ENCODE measurements around the gene GASK1B.

The GASK1B gene

GRCh38 chr4:158166701-158167100, 6.1 kb downstream of the GASK1B start:
- no peak overlapping the region for H3K4me3 ChIP-seq (ENCODE audit: low read length)
- H3K27ac ChIP-seq (ENCODE audit: low read length), result no peak overlapping the region
- DNase-seq (ENCODE audit: low read depth, low spot score), result no peak
- H3K4me1 ChIP-seq (ENCODE audit: control insufficient read depth, insufficient read depth, low read length), result no peaks in the 10 kb centered on the region
- H3K36me3 ChIP-seq (ENCODE audit: control insufficient read depth, insufficient read depth, low read length), result no peaks in the 10 kb centered on the region
- no peaks in the 10 kb centered on the region for H3K27me3 ChIP-seq (ENCODE audit: control insufficient read depth, insufficient read depth, low read length)
- WGBS (ENCODE audit: insufficient coverage, insufficient read length), result no CpG with 5 or more reads among the region's 2 CpGs
- no peaks in the 10 kb centered on the region for H3K9me3 ChIP-seq (ENCODE audit: control insufficient read depth, insufficient read depth, low read length)

- Histone ChIP-seq H3K36me3 (ENCODE audit: control insufficient read depth, insufficient read depth, low read length) (no peaks in the 10 kb centered on the region), H3K4me3 (ENCODE audit: low read length) (no peak overlapping the region), H3K9me3 (ENCODE audit: control insufficient read depth, insufficient read depth, low read length) (no peaks in the 10 kb centered on the region), H3K27ac (ENCODE audit: low read length) (no peak overlapping the region), H3K4me1 (ENCODE audit: control insufficient read depth, insufficient read depth, low read length) (no peaks in the 10 kb centered on the region), H3K27me3 (ENCODE audit: control insufficient read depth, insufficient read depth, low read length) (no peaks in the 10 kb centered on the region)
- no peak for DNase-seq (ENCODE audit: low read depth, low spot score)
- WGBS (ENCODE audit: insufficient coverage, insufficient read length), result no CpG with 5 or more reads among the region's 3 CpGs
These were observed 8.0 kb downstream of the GASK1B start for GRCh38 chr4:158164768-158165213.

- Histone ChIP-seq H3K27ac (ENCODE audit: low read length) (no peak overlapping the region), H3K4me3 (ENCODE audit: low read length) (no peak overlapping the region), H3K9me3 (ENCODE audit: control insufficient read depth, insufficient read depth, low read length) (no peaks in the 10 kb centered on the region), H3K4me1 (ENCODE audit: control insufficient read depth, insufficient read depth, low read length) (no peaks in the 10 kb centered on the region), H3K36me3 (ENCODE audit: control insufficient read depth, insufficient read depth, low read length) (no peaks in the 10 kb centered on the region), H3K27me3 (ENCODE audit: control insufficient read depth, insufficient read depth, low read length) (no peaks in the 10 kb centered on the region)
- DNase-seq (ENCODE audit: low read depth, low spot score), result no peak
- WGBS (ENCODE audit: insufficient coverage, insufficient read length), result no CpG with 5 or more reads among the region's 10 CpGs
These were observed 8.7 kb downstream of the GASK1B start for GRCh38 chr4:158163941-158164767.

GRCh38 chr4:158162631-158163030, 10.2 kb downstream of the GASK1B start:
- no peaks in the 10 kb centered on the region for H3K9me3 ChIP-seq (ENCODE audit: control insufficient read depth, insufficient read depth, low read length)
- no CpG with 5 or more reads among the region's 5 CpGs for WGBS (ENCODE audit: insufficient coverage, insufficient read length)

GRCh38 chr4:158161551-158162354, 11.1 kb downstream of the GASK1B start:
- H3K9me3 ChIP-seq (ENCODE audit: control insufficient read depth, insufficient read depth, low read length), result no peaks in the 10 kb centered on the region
- no peak overlapping the region for H3K27ac ChIP-seq (ENCODE audit: low read length)
- DNase-seq (ENCODE audit: low read depth, low spot score), result no peak
- no peaks in the 10 kb centered on the region for H3K36me3 ChIP-seq (ENCODE audit: control insufficient read depth, insufficient read depth, low read length)
- H3K4me1 ChIP-seq (ENCODE audit: control insufficient read depth, insufficient read depth, low read length), result no peaks in the 10 kb centered on the region
- no peaks in the 10 kb centered on the region for H3K27me3 ChIP-seq (ENCODE audit: control insufficient read depth, insufficient read depth, low read length)
- no CpG with 5 or more reads among the region's 6 CpGs for WGBS (ENCODE audit: insufficient coverage, insufficient read length)
- no peak overlapping the region for H3K4me3 ChIP-seq (ENCODE audit: low read length)

More at GRCh38 chr4:158162631-158163030, 10.2 kb downstream of the GASK1B start:
- Histone ChIP-seq H3K4me3 (ENCODE audit: low read length) (no peak overlapping the region), H3K36me3 (ENCODE audit: control insufficient read depth, insufficient read depth, low read length) (no peaks in the 10 kb centered on the region), H3K27ac (ENCODE audit: low read length) (no peak overlapping the region), H3K27me3 (ENCODE audit: control insufficient read depth, insufficient read depth, low read length) (no peaks in the 10 kb centered on the region), H3K4me1 (ENCODE audit: control insufficient read depth, insufficient read depth, low read length) (no peaks in the 10 kb centered on the region)
- no peak for DNase-seq (ENCODE audit: low read depth, low spot score)

GRCh38 chr4:158159718-158160094, 13.1 kb downstream of the GASK1B start:
- DNase-seq (ENCODE audit: low read depth, low spot score), result no peak
- H3K27me3 ChIP-seq (ENCODE audit: control insufficient read depth, insufficient read depth, low read length), result no peaks in the 10 kb centered on the region
- H3K9me3 ChIP-seq (ENCODE audit: control insufficient read depth, insufficient read depth, low read length), result no peaks in the 10 kb centered on the region
- H3K27ac ChIP-seq (ENCODE audit: low read length), result no peak overlapping the region
- no peak overlapping the region for H3K4me3 ChIP-seq (ENCODE audit: low read length)
- no peaks in the 10 kb centered on the region for H3K4me1 ChIP-seq (ENCODE audit: control insufficient read depth, insufficient read depth, low read length)
- WGBS (ENCODE audit: insufficient coverage, insufficient read length), result no CpG with 5 or more reads among the region's 4 CpGs
- H3K36me3 ChIP-seq (ENCODE audit: control insufficient read depth, insufficient read depth, low read length), result no peaks in the 10 kb centered on the region

- H3K4me1 ChIP-seq (ENCODE audit: control insufficient read depth, insufficient read depth, low read length), result no peaks in the 10 kb centered on the region
- no peaks in the 10 kb centered on the region for H3K9me3 ChIP-seq (ENCODE audit: control insufficient read depth, insufficient read depth, low read length)
- H3K27me3 ChIP-seq (ENCODE audit: control insufficient read depth, insufficient read depth, low read length), result no peaks in the 10 kb centered on the region
- 100% methylated on average over 1 of the region's 3 CpGs for WGBS (ENCODE audit: insufficient coverage, insufficient read length)
- no peak for DNase-seq (ENCODE audit: low read depth, low spot score)
- no peaks in the 10 kb centered on the region for H3K36me3 ChIP-seq (ENCODE audit: control insufficient read depth, insufficient read depth, low read length)
- H3K27ac ChIP-seq (ENCODE audit: low read length), result no peak overlapping the region
- H3K4me3 ChIP-seq (ENCODE audit: low read length), result no peak overlapping the region
These were observed 13.6 kb downstream of the GASK1B start for GRCh38 chr4:158159054-158159717.

GRCh38 chr4:158157412-158157811, 15.4 kb downstream of the GASK1B start:
- WGBS (ENCODE audit: insufficient coverage, insufficient read length), result no CpG with 5 or more reads among the region's 4 CpGs
- no peaks in the 10 kb centered on the region for H3K27me3 ChIP-seq (ENCODE audit: control insufficient read depth, insufficient read depth, low read length)
- DNase-seq (ENCODE audit: low read depth, low spot score), result no peak
- no peak overlapping the region for H3K27ac ChIP-seq (ENCODE audit: low read length)
- no peaks in the 10 kb centered on the region for H3K36me3 ChIP-seq (ENCODE audit: control insufficient read depth, insufficient read depth, low read length)
- H3K4me3 ChIP-seq (ENCODE audit: low read length), result no peak overlapping the region
- no peaks in the 10 kb centered on the region for H3K4me1 ChIP-seq (ENCODE audit: control insufficient read depth, insufficient read depth, low read length)
- H3K9me3 ChIP-seq (ENCODE audit: control insufficient read depth, insufficient read depth, low read length), result no peaks in the 10 kb centered on the region

- Histone ChIP-seq H3K27me3 (ENCODE audit: control insufficient read depth, insufficient read depth, low read length) (no peaks in the 10 kb centered on the region), H3K27ac (ENCODE audit: low read length) (no peak overlapping the region), H3K36me3 (ENCODE audit: control insufficient read depth, insufficient read depth, low read length) (no peaks in the 10 kb centered on the region), H3K9me3 (ENCODE audit: control insufficient read depth, insufficient read depth, low read length) (no peaks in the 10 kb centered on the region), H3K4me1 (ENCODE audit: control insufficient read depth, insufficient read depth, low read length) (no peaks in the 10 kb centered on the region), H3K4me3 (ENCODE audit: low read length) (no peak overlapping the region)
- whole genome bisulfite sequencing (ENCODE audit: insufficient coverage, insufficient read length), result no CpG with 5 or more reads among the region's 8 CpGs
- DNase-seq (ENCODE audit: low read depth, low spot score), result no peak
These were observed 17.0 kb downstream of the GASK1B start for GRCh38 chr4:158155656-158156356.

- Histone ChIP-seq H3K4me1 (ENCODE audit: control insufficient read depth, insufficient read depth, low read length) (no peaks in the 10 kb centered on the region), H3K36me3 (ENCODE audit: control insufficient read depth, insufficient read depth, low read length) (no peaks in the 10 kb centered on the region), H3K27ac (ENCODE audit: low read length) (no peak overlapping the region), H3K27me3 (ENCODE audit: control insufficient read depth, insufficient read depth, low read length) (no peaks in the 10 kb centered on the region), H3K4me3 (ENCODE audit: low read length) (no peak overlapping the region), H3K9me3 (ENCODE audit: control insufficient read depth, insufficient read depth, low read length) (no peaks in the 10 kb centered on the region)
- DNase-seq (ENCODE audit: low read depth, low spot score), result no peak
- WGBS (ENCODE audit: insufficient coverage, insufficient read length), result no CpG with 5 or more reads among the region's 3 CpGs
These were observed 25.7 kb downstream of the GASK1B start for GRCh38 chr4:158147151-158147550.

Data from iPS DF 6.9 (cell line).